ENCODE results near the gene PFDN1.
"Not testable (repeated sequence)": the region's sequence is repeated elsewhere in the genome, so short reads cannot be mapped to it uniquely, and the experiment has no call there.

Gene PFDN1

GRCh38 chr5:140207250-140207964, 95.5 kb downstream of the PFDN1 start:
- no peak for DNase-seq

- no peak for DNase-seq
Observed at GRCh38 chr5:140205952-140206351, 96.9 kb downstream of the PFDN1 start.

- DNase-seq: no peak
Observed at GRCh38 chr5:140205216-140205615, 97.7 kb downstream of the PFDN1 start.

- no peak for DNase-seq
Observed at GRCh38 chr5:140202610-140203009, 100.3 kb downstream of the PFDN1 start.

- no peak for DNase-seq
Observed at GRCh38 chr5:140202078-140202477, 100.8 kb downstream of the PFDN1 start.

GRCh38 chr5:140198915-140199314, 104.0 kb downstream of the PFDN1 start:
- DNase-seq: not testable (repeated sequence)

- no peak for DNase-seq
Observed at GRCh38 chr5:140197023-140197422, 105.9 kb downstream of the PFDN1 start.

GRCh38 chr5:140196115-140196814, 106.6 kb downstream of the PFDN1 start:
- DNase-seq: no peak

Data from CD4-positive, alpha-beta T cell treated with Interleukin-21 for 1 hour (primary cell).